Activated naive CD4-positive, alpha-beta T cell treated with anti-CD3 and anti-CD28 coated beads for 36 hours (primary cell): Measurements from ENCODE around the gene TOM1L2. TPM values are rescaled to one million over a fixed set of nuclear protein-coding genes. Genes with fewer than 3 reads are reported as not detected.

Experiments
- CTCF ChIA-PET: fragments of 350-600 bp; sonication (Branson Sonifier 250); formaldehyde crosslinking; loops from one replicate; lab custom pipeline; 2021; ENCODE audit warnings: antibody characterized with exemption; lab: Charles Lee
- DNase-seq: peaks from one replicate; pipeline ENCODE4 v3.0.0-alpha.2; 2020
- H3K27ac Mint-ChIP-seq: one replicate; pipeline ENCODE4 v1.8.0; 2021; ENCODE audit warnings: mild to moderate bottlenecking, mixed read lengths
- H3K27me3 Mint-ChIP-seq: one replicate; pipeline ENCODE4 v1.8.0; 2021; ENCODE audit warnings: low read depth, mixed read lengths
- H3K36me3 Mint-ChIP-seq: one replicate; pipeline ENCODE4 v1.8.0; 2021; ENCODE audit warnings: low read depth, mixed read lengths
- H3K4me1 Mint-ChIP-seq: one replicate; pipeline ENCODE4 v1.8.0; 2021; ENCODE audit warnings: low read depth, mixed read lengths
- H3K4me3 Mint-ChIP-seq: one replicate; pipeline ENCODE4 v1.8.0; 2021; ENCODE audit warnings: mild to moderate bottlenecking, moderate library complexity, mixed read lengths
- H3K9me3 Mint-ChIP-seq: one replicate; pipeline ENCODE4 v1.8.0; 2021; ENCODE audit warnings: mixed read lengths
- intact Hi-C: fragments of 100-400 bp; cut with micrococcal nuclease; formaldehyde crosslinking; loops from one replicate; pipeline ENCODE4 v1.15.1; 2023
- total RNA-seq, 2 experiments: library from RNA; stranded (reverse); gene quantifications; one replicate each; pipeline ENCODE4 v1.2.3, GENCODE V29; 2021

The TOM1L2 gene
- total RNA-seq, 2 experiments from 2014 or later = 9.8 to 9.9 TPM

GRCh38 chr17:17899486-17899885, 72.7 kb downstream of the TOM1L2 start:
- Mint-ChIP-seq H3K4me3 (no peak overlapping the region), H3K27me3 (no peaks in the 10 kb centered on the region)

GRCh38 chr17:17898673-17899072, 73.5 kb downstream of the TOM1L2 start:
- Mint-ChIP-seq H3K36me3 (peaks cover 3% of the 10 kb centered on the region), H3K4me3 (no peak overlapping the region), H3K4me1 (no peaks in the 10 kb centered on the region), H3K9me3 (no peaks in the 10 kb centered on the region), H3K27me3 (no peaks in the 10 kb centered on the region), H3K27ac (no peak overlapping the region)
- intact Hi-C loops = no loop called here
- no peak for DNase-seq
- CTCF ChIA-PET = interaction anchor here (0.5 to 1.4 kb wide), 2 partner anchors 20 to 88 kb away, joined by 3 to 6 read pairs; no protein-coding TSS in a partner anchor

More at GRCh38 chr17:17899486-17899885, 72.7 kb downstream of the TOM1L2 start:
- H3K36me3 Mint-ChIP-seq = peaks cover 3% of the 10 kb centered on the region
- no peak for DNase-seq
- no peak overlapping the region for H3K27ac Mint-ChIP-seq
- no peaks in the 10 kb centered on the region for H3K9me3 Mint-ChIP-seq
- intact Hi-C loops = no loop called here
- H3K4me1 Mint-ChIP-seq = no peaks in the 10 kb centered on the region
- CTCF ChIA-PET = interaction anchor here (0.8 to 1.4 kb wide), 3 partner anchors 20 to 134 kb away, joined by 3 to 6 read pairs (median 3); no protein-coding TSS in a partner anchor

GRCh38 chr17:17897442-17897841, 74.8 kb downstream of the TOM1L2 start:
- no peak for DNase-seq
- H3K27me3 Mint-ChIP-seq = no peaks in the 10 kb centered on the region
- intact Hi-C loops = no loop called here
- H3K4me3 Mint-ChIP-seq = no peak overlapping the region
- no peaks in the 10 kb centered on the region for H3K9me3 Mint-ChIP-seq
- peaks cover 2% of the 10 kb centered on the region for H3K4me1 Mint-ChIP-seq
- H3K27ac Mint-ChIP-seq = no peak overlapping the region
- CTCF ChIA-PET = interaction anchor here (1.4 kb wide), 1 partner anchor 22 kb away, joined by 10 read pairs; no protein-coding TSS in a partner anchor
- H3K36me3 Mint-ChIP-seq = peaks cover 6% of the 10 kb centered on the region

GRCh38 chr17:17896746-17897145, 75.5 kb downstream of the TOM1L2 start:
- Mint-ChIP-seq H3K27me3 (no peaks in the 10 kb centered on the region), H3K4me3 (no peak overlapping the region), H3K9me3 (no peaks in the 10 kb centered on the region), H3K36me3 (peaks cover 6% of the 10 kb centered on the region), H3K4me1 (peaks cover 2% of the 10 kb centered on the region), H3K27ac (no peak overlapping the region)
- CTCF ChIA-PET = interaction anchor here (1.4 kb wide), 1 partner anchor 22 kb away, joined by 10 read pairs; no protein-coding TSS in a partner anchor
- DNase-seq = no peak
- intact Hi-C loops = no loop called here

GRCh38 chr17:17893801-17894644, 78.2 kb downstream of the TOM1L2 start:
- H3K4me1 Mint-ChIP-seq = peaks cover 2% of the 10 kb centered on the region
- peaks cover 6% of the 10 kb centered on the region for H3K36me3 Mint-ChIP-seq
- H3K9me3 Mint-ChIP-seq = no peaks in the 10 kb centered on the region
- intact Hi-C loops = no loop called here
- H3K4me3 Mint-ChIP-seq = no peak overlapping the region
- no peak overlapping the region for H3K27ac Mint-ChIP-seq
- H3K27me3 Mint-ChIP-seq = no peaks in the 10 kb centered on the region
- no peak for DNase-seq
- CTCF ChIA-PET = interaction anchor here (0.8 to 1.2 kb wide), 4 partner anchors 23 to 146 kb away, joined by 3 to 4 read pairs (median 3); no protein-coding TSS in a partner anchor

GRCh38 chr17:17892731-17893130, 79.5 kb downstream of the TOM1L2 start:
- no peaks in the 10 kb centered on the region for H3K27me3 Mint-ChIP-seq
- peaks cover 2% of the 10 kb centered on the region for H3K4me1 Mint-ChIP-seq
- CTCF ChIA-PET = interaction anchor here (2.4 to 3.1 kb wide), 2 partner anchors 26 to 141 kb away, joined by 13 to 21 read pairs; no protein-coding TSS in a partner anchor
- DNase-seq = no peak
- no peak overlapping the region for H3K4me3 Mint-ChIP-seq
- no peaks in the 10 kb centered on the region for H3K9me3 Mint-ChIP-seq
- no peak overlapping the region for H3K27ac Mint-ChIP-seq
- peaks cover 6% of the 10 kb centered on the region for H3K36me3 Mint-ChIP-seq
- intact Hi-C loops = no loop called here

- H3K27ac Mint-ChIP-seq = no peak overlapping the region
- CTCF ChIA-PET = interaction anchor here (2.4 to 3.1 kb wide), 2 partner anchors 27 to 142 kb away, joined by 13 to 21 read pairs; no protein-coding TSS in a partner anchor
- H3K4me3 Mint-ChIP-seq = no peak overlapping the region
- no peak for DNase-seq
- peaks cover 2% of the 10 kb centered on the region for H3K4me1 Mint-ChIP-seq
- peaks cover 3% of the 10 kb centered on the region for H3K36me3 Mint-ChIP-seq
- no peaks in the 10 kb centered on the region for H3K9me3 Mint-ChIP-seq
- no peaks in the 10 kb centered on the region for H3K27me3 Mint-ChIP-seq
- intact Hi-C loops = no loop called here
Measured at GRCh38 chr17:17892009-17892408, 80.2 kb downstream of the TOM1L2 start.

GRCh38 chr17:17890773-17891759, 81.1 kb downstream of the TOM1L2 start:
- no peak overlapping the region for H3K4me3 Mint-ChIP-seq
- CTCF ChIA-PET = interaction anchor here (0.6 to 3.1 kb wide), 13 partner anchors 10 to 511 kb away, joined by 3 to 21 read pairs (median 3); no protein-coding TSS in a partner anchor
- intact Hi-C loops = loop anchor here (1.0 to 2.0 kb wide), 3 partner anchors 28 to 142 kb away; partner anchors contain the start of genes DRC3 and TOM1L2
- no peak overlapping the region for H3K27ac Mint-ChIP-seq
- H3K36me3 Mint-ChIP-seq = peaks cover 3% of the 10 kb centered on the region
- peaks cover 2% of the 10 kb centered on the region for H3K4me1 Mint-ChIP-seq
- H3K9me3 Mint-ChIP-seq = no peaks in the 10 kb centered on the region
- peak; percentile 75 for DNase-seq
- H3K27me3 Mint-ChIP-seq = no peaks in the 10 kb centered on the region

GRCh38 chr17:17889922-17890321, 82.3 kb downstream of the TOM1L2 start:
- no peak overlapping the region for H3K4me3 Mint-ChIP-seq
- no peak for DNase-seq
- peaks cover 3% of the 10 kb centered on the region for H3K36me3 Mint-ChIP-seq
- CTCF ChIA-PET = interaction anchor here (0.7 to 3.1 kb wide), 5 partner anchors 37 to 145 kb away, joined by 3 to 21 read pairs (median 3); no protein-coding TSS in a partner anchor
- no peaks in the 10 kb centered on the region for H3K9me3 Mint-ChIP-seq
- no peaks in the 10 kb centered on the region for H3K27me3 Mint-ChIP-seq
- peaks cover 2% of the 10 kb centered on the region for H3K4me1 Mint-ChIP-seq
- intact Hi-C loops = loop anchor here (2.0 kb wide), 1 partner anchor 83 kb away; the partner anchor contains the start of genes DRC3 and TOM1L2
- H3K27ac Mint-ChIP-seq = no peak overlapping the region

- intact Hi-C loops = no loop called here
- CTCF ChIA-PET = interaction anchor here (0.6 to 1.3 kb wide), 4 partner anchors 9 to 127 kb away, joined by 3 to 6 read pairs (median 4); no protein-coding TSS in a partner anchor
- no peak for DNase-seq
- Mint-ChIP-seq H3K36me3 (peaks cover 3% of the 10 kb centered on the region), H3K9me3 (no peaks in the 10 kb centered on the region), H3K27ac (no peak overlapping the region), H3K4me1 (peaks cover 2% of the 10 kb centered on the region), H3K27me3 (no peaks in the 10 kb centered on the region), H3K4me3 (no peak overlapping the region)
Measured at GRCh38 chr17:17888821-17889220, 83.4 kb downstream of the TOM1L2 start.

GRCh38 chr17:17888371-17888770, 83.8 kb downstream of the TOM1L2 start:
- H3K27ac Mint-ChIP-seq = no peak overlapping the region

More at GRCh38 chr17:17888371-17888770, 83.8 kb downstream of the TOM1L2 start:
- no peak for DNase-seq
- Mint-ChIP-seq H3K9me3 (no peaks in the 10 kb centered on the region), H3K27me3 (no peaks in the 10 kb centered on the region), H3K36me3 (peaks cover 3% of the 10 kb centered on the region), H3K4me1 (peaks cover 2% of the 10 kb centered on the region), H3K4me3 (no peak overlapping the region)
- intact Hi-C loops = no loop called here
- CTCF ChIA-PET = interaction anchor here (1.2 to 1.3 kb wide), 2 partner anchors 9 to 31 kb away, joined by 3 to 6 read pairs; no protein-coding TSS in a partner anchor
